NOMO-1 treated with DMSO at 0.1 percent for 48 hours (cell line): ENCODE data around the gene PRR18.
"Not testable (repeated sequence)": the region's sequence is repeated elsewhere in the genome, so short reads cannot be mapped to it uniquely, and the experiment has no call there.

Source experiments
- DNase-seq: peaks from one replicate; lab custom pipeline; 2025; ENCODE audit not compliant: unreplicated experiment; lab: John Stamatoyannopoulos, UW

PRR18 gene, protein sequence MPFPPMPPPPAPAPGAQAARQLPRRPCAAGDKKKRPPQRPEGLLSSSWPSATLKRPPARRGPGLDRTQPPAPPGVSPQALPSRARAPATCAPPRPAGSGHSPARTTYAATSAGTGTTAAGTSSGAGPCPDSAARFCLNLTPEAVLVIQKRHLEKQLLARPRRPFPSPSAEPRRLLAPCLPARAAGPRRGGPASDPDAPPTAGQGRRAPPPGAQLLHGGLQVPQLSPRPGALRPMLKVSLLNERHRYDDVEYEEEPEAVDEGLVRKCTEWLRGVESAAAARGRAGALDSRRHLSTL

DNA sequence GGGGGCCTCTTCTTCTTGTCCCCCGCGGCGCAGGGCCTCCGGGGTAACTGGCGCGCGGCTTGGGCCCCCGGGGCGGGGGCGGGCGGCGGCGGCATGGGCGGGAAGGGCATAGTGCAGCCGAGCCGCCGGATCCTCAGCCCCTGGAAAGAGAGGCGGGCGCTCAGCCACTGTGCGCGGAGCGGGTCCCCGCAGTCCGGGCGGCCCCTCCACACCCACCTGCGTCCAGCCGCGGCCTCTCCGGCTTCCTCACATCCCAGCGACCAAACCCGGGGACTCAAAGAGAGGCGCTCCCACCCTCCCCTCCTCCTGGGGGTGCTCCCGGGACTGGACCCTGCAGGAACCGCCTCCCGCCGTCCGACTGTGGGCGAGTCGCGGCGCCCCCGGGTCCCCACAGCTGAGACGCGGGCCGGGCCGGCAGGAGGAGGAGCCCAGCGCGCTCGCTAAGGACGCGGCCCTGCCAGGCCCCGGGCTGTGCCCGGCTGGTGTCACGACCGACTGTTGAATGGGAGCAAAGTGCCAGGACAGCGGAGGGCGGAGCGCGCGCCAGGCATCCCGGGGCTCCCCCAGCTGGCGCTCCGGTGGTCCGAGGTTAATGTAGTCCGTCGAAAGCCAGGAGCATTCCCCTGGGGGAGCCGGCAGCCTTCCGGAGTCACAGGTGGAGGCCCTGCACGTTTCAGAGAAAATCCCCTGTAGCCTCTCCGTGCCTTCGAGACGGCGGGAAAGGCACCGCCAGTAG, at the start of gene PRR18:
Gene PRR18, minus strand, starts transcription at position 360 of the 736 bp plus-strand sequence. Its CDS starts 250 bp downstream, at position 110.
- no peak for DNase-seq

DNA sequence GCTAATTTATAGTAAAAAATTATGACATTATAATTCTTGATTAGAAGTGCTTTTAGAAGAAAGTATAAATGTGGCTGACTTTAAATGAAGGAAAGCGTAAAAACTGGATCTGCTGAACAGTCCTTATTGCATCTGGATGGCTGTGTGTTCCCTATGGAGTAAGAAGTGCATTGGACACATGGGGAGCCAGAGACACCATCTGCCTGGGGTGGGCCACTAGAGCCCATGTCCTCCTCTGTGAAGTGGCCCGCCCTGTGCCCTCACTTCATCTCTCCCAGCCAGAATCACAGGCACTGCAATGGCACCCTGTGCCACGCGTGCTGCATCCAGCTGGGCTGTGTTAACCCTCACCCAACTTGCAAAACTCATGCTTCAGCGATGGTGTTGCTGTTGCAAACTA, 47.4 kb upstream of the PRR18 start:
- no peak for DNase-seq

DNA sequence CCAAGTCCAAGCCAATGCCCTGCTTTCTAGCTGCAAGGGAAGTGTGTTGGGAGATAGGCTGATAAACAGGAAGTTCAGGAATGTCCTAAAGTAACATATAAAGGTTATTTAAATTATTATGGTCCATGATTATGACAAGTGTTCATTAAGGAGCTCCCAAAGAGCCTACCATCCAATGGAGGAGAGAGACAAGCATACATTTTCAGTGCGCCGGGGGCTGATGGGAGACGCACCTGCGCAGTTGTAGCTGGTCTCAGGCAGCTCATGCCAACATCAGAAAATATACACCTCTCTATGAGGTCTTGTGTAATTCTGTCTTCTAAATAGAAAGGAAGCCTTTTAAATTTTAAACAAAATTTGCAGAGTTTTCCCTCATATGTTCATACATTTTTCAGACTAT, 46.8 kb upstream of the PRR18 start:
- no peak for DNase-seq

DNA sequence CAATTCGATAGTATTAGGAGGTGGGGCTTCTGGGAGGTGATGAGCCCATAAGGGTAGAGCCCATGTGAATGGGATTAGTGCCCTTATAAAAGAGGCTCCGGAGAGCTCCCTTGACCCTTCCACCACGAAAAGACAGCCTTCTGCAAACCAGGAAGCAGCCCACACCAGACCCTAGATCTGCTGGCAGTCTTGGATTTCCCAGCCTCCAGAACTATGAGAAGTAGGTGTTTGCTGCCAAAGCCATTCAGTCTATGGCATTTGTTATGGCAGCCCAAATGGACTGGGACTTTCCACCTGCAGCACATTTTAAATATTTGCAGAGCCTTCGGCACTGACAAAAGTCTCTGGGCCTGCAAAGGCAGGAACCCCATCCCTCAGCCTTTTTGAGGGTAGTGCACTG, 46.0 kb upstream of the PRR18 start:
- DNase-seq: no peak

DNA sequence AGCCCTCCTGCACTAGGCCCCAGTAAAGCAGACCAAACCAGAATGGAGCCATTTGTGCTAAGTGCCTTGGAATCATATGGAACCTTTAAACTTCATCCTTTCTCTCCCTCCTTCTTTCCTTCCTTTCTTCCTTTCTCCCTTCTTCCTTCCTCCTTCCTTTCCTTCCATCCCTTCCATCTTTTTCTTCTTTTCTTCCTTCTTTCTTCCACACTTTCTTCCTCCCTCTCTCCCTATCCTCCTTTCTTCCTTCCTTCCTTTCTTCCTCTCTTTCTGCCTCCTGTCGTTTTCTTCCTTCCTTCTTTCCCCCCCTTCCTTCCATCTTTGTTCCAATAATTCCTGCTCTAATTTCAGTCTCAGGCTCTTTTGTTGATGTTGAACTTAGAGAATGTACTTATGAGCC, 45.3 kb upstream of the PRR18 start:
- no peak for DNase-seq

DNA sequence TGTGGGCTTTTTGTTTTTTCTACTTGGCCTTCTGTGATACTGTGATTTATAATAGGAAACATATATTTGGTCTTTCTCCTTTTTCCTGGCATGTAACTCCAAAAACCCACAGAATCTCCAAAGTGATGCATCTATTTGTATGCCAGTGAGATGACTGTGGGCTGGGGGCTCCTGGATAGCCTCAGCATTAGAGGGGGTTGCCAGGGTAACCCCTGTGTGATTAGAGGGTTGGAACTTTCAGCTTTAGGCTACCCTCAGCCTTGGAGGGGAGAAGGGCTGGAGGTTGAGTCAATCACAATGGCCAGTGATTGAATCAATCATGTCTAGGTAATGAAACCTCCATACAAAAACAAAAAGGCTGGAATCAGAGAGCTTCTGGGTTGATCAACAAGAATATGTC, 44.7 kb upstream of the PRR18 start:
- no peak for DNase-seq

DNA sequence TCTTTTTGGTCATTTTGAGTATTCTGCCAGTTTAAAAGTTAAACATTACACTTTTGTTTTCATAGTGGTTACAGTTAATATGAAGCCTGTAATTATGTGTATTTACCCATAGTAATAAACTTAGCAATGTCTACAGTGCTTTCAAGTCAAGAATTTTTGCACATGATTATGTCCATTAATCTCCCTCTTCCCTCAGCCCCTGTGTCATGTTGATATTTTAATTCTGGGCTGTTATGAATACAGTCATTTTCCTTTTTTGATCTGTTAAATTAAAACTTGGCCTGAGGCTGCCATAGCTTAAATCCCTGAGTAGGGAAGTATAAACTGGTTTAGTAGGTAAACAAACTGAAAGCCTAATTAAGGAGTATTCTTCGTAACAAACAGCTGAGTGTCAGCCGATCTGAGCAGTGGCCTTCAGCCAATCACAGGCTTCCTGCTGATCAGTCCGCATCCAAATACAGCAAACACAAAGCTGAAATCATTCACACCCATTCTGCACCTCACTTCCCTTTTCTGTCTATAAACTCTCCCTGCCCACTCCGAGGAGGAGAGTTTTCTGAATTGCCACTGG, 43.6 kb upstream of the PRR18 start:
- peak; percentile 90 for DNase-seq

DNA sequence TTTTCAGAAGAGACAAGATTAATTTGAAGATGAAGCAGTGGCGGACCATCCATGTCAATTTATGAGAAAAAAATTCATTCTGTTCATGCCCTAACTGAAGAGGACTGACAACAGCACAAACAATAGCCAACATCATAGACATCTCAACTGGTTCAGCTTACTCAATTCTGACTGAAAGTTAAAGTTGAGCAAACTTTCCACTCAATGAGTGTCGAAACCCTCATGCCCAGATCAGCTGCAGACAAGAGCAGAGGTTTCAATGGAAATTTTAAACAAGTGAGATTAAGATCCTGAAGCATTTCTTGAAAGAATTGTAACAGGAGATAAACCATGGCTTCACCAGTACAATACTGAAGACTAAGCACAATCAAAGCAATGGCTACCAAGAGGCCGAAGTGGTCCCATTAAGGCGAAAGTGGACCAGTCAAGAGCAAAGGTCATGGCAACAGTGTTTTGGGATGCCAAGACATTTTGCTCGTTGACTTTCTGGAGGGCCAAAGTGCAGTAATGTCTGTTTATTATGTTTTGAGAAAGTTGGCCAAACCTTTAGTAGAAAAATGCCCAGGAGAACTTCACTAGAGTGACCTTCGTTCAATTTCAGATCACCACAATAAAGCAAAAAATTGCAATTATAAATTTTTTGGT, 40.2 kb upstream of the PRR18 start:
- DNase-seq: peak; percentile 39

DNA sequence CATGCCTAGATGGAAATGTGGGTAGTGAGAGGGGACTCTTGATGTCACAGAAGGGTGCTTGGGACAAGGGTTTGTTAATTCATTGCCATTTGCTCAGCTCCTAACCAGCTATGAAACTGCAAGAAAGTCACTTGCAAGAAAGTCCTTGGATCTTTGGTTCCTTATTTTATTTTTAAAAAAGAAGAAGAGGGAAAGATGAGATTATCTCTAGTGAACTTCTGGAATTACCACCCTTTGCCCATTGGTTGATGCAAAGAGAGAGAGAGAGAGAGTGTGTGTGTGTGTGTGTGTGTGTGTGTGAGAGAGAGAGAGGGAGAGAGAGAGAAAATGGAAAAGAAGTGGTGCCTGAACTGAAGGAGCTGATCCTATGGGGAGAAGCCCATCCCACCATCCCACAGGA, 38.8 kb upstream of the PRR18 start:
- no peak for DNase-seq

DNA sequence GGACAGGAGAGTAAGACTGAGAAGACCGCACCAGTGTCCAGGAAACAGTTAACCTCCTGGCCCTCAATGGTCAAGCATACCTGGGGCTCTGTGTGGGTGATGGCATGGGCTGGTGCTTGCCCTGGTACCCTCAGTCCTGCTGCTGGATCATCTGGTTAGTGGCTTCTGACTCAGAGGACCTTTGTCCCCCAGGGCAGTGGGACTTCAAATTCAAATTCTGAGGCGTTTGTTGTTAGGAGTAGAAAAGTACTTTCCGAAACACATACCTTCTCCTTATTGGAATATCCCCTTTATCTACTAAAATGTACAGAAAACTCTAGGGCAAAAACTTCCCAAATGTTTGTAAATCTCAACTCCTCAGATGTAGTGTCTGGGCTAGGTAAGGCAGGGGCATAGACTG, 38.3 kb upstream of the PRR18 start:
- DNase-seq: no peak

DNA sequence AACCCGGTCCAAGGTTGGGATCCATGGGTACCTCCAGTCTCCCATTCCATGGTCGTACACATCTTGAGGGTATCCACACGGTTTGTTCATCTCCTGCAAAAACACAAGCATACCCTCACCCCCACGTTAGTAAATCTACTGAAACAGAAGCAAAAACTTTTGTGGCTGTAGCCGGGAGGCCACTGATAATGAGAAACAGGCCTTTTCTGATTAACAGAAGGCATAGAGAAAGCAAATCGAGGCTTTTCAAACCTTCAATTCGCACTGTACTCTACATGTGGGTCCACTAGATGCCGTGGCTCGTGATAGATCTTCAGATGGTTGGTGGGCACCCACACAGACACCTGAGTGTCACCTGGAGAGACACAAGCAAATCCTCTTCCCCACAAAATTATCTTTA, 37.5 kb upstream of the PRR18 start:
- not testable (repeated sequence) for DNase-seq

DNA sequence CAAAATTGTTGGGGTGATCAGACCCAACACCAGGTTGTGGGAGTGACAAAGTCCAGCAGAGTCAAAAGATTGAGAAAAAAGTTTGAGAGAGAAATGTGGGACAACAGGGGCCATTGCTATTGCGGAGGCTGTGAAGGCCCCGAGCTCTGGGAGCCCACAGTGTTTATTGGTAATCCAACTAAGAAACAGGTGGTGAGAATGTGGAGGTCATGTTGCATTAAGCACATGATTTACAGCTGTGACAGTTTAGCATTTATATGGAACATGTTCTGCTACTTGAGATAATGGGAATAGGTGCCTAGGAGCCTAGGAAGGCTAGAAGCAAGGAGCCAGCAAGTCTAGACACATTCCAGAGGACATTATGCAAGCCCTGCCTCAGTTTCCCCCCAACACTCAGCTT, 36.7 kb upstream of the PRR18 start:
- DNase-seq: not testable (repeated sequence)

DNA sequence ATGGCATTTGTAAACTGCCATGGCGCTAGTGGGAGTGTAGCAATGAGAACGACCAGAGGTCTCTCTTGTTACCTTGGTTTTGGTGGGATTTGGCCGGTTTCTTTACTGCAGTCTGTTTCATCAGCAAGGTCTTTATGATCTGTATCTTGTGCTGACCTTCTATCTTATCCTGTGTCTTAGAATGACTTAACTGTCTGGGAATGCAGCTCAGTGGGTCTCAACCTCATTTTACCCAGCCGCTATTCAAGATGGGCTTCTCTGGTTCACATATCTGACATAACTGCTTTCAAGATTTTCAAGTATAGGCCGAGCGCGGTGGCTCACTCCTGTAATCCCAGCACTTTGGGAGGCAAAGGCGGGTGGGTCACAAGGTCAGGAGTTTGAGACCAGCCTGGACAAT, 36.0 kb upstream of the PRR18 start:
- no peak for DNase-seq

DNA sequence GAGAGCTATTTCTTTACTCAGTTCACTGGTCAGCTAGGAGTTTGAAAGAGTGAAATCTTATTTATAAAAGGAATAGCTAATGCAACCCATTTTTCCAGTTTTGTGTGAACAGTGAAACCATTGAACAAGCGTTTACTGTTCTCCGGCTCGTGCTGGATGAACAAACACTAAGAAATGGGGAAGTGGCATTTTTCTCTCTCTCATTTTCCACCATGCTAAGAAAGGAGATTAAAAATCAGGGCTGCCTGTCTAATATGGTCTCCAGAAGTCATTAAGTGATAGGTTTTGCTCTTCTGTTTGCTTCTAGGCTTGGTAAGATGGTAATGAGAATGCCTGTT, 34.9 kb upstream of the PRR18 start:
- peak; percentile 74 for DNase-seq

DNA sequence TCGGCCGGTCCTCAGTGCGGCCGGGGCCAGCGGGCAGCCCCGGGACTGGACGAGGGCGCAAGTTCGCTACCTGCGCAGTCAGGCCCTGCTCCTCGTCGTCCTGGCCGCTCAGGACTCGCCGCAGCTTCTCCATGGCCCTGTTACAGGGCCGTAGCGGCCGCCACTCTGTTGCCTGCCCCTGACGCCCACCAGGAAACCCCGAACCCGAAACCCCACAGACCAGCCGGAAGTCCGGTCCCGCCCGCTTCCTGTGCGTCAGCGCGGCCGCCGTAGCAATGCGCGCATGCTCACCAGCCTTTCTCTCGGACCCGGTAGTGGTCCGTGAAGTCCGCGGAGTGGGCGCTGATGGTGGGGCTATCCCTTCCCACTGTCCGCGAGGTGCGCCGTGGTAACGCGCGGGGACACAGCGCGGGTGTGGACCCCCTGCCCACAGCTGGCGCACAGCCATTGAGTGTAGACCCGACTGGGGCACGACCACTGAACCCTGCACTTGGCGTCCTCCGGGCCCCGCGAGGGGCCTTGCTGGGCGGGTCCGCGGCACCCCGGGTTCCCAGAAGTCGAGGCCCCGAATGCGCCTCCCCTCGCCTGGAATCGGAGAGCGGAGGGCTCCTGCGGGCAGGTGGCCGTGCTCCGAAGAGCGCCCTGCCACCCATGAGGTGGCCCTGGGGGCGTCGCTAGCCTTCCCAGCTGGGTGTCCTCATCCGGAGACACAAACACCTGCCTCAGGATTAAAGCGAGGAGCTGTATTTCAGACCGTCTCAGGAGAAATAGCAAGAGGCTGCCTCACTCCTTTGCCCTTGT, 34.4 kb upstream of the PRR18 start, which contains the start of gene SFT2D1:
Gene SFT2D1, minus strand, starts transcription at position 197 of the 801 bp plus-strand sequence. Its CDS starts 64 bp downstream, at position 133.
- peak; percentile 73 for DNase-seq

DNA sequence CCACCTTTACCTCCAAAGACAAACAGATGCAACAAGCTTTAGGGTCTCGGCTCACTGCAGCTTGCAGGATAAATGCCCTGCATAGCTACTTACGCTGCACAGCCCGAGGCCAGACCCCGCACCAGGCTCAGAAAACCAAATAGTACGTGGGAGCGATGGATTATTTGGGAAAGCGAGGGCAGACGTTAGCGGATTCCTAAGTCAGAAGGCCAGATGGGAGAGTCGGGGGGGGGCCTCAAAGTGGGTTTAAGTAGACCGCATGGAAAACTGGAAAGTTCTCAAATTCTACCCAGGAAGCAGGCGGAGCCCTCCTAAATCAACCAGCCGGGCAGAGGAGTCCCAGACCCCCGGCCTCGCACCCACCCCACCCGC, 33.8 kb upstream of the PRR18 start:
- DNase-seq: no peak

DNA sequence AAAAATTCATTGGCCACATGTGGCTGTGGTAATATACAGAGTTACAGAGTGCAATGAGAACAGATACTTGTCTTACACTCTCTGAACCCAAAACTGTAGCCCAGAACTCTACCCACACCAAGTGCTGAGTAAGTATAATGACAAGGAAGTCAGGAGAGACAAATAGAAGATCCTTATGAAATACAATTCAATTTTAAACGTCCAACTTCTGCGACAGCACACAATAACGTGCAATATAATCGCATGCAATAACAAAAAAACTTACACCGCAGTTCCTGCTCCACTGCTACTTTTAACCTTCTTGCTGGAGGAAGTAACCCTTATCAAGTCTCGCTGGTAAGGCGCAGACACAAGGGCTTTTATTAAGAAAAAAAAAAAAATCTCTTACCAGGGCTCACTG, 33.3 kb upstream of the PRR18 start:
- peak; percentile 68 for DNase-seq

DNA sequence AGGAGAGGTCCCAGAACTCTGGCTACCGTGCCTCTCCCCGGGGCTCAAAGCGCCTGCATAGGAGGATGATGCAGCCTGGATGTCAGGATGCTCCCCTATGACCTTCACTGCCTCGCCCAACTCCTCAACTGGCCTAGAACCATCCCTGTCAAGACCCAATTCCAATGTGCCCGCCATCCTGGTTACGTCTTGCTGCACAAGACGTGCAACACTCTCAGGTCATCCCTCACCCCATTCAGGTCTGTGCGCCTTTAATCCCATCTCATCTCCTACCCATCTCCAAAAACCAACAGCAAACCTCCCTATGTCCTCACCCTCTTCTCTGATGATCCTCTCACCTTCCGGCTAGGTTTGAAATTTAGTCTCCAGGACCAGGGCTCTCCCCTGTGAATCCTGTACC, 30.7 kb upstream of the PRR18 start:
- no peak for DNase-seq

DNA sequence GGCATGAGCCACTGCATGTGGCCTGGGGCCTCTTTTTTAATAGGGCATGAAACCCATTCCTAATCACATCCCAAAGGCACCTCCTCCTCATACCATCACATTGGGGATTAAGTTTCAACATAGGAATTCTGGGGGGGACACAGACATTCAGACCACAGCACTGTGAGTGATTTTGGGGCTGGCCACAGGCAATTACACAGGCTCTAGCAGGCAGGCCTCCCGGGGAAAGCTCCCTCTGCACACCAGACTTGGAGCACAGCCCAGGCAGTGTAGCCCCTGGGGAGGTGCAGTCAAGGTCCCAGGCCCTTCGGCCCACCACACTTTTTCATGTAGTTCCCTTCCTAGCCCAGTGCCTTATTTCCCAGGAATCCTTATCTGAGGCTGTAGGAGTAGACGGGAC, 28.7 kb upstream of the PRR18 start:
- DNase-seq: no peak

DNA sequence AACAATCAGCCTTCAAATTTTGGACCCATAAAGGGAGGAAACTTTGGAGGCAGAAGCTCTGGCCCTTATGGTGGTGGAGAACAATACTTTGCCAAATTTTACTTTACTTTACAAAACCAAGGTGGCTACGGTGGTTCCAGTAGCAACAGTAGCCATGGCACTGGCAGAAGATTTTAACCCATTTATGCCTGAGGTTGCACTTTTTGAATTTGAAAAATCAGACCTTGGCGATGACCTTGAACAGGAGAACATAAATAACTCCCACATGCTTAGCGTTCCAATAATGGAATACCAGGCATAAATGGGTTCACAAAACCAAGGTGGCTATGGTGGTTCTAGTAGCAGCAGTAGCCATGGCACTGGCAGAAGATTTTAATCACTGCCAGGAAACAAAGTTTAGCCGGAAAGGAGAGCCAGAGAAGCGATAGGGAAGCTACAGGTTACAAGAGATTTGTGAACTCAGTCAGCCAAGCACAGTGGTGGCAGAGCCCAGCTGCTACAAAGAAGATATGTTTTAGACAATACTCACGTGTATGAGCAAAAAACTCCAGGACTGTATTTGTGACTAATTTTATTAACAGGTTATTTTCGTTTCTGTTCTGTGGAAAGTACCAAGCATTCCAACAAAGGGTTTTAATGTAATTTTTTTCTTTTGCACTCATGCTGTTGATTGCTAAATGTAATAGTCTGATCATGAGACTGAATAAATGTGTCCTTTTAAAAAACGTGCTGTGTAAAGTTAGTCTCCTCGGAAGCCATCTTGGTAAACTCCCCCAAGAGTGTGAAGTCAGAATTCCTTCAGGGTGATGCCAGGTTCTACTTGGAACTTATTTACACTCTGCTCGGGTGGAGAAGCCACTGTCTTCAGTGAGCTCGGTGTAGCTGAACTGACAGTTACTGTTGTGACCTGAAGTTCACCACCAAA, 27.4 kb upstream of the PRR18 start:
- no peak for DNase-seq
